Upper lobe of left lung (tissue), 4 donors: Measurements from ENCODE around the gene NUP58.

Experiments
- EP300 ChIP-seq, 4 donors: sonication (generic); formaldehyde crosslinking; IDR thresholded peaks; one replicate each; pipeline ENCODE4 v1.5.1; 2017; ENCODE audit warnings: antibody characterized with exemption in 4 of 4, control low read depth in 2 of 4
- POLR2A ChIP-seq, 4 donors: fragments of 450-650 bp; IDR thresholded peaks; one replicate each; pipeline ENCODE4 v1.5.1; 2016 to 2017; ENCODE audit warnings: antibody characterized with exemption in 4 of 4, mild to moderate bottlenecking in 2 of 4
- TF ChIP-seq, protein P1 (sequence below), 6 experiments: fragments of 450-650 bp in 4 of 6; fragments of 200-600 bp in 2 of 6; sonication (generic) in 2 of 6; IDR thresholded peaks; one replicate each; pipeline ENCODE4 v1.5.1; 2016 to 2019; ENCODE audit warnings: antibody characterized with exemption in 6 of 6

DNA sequence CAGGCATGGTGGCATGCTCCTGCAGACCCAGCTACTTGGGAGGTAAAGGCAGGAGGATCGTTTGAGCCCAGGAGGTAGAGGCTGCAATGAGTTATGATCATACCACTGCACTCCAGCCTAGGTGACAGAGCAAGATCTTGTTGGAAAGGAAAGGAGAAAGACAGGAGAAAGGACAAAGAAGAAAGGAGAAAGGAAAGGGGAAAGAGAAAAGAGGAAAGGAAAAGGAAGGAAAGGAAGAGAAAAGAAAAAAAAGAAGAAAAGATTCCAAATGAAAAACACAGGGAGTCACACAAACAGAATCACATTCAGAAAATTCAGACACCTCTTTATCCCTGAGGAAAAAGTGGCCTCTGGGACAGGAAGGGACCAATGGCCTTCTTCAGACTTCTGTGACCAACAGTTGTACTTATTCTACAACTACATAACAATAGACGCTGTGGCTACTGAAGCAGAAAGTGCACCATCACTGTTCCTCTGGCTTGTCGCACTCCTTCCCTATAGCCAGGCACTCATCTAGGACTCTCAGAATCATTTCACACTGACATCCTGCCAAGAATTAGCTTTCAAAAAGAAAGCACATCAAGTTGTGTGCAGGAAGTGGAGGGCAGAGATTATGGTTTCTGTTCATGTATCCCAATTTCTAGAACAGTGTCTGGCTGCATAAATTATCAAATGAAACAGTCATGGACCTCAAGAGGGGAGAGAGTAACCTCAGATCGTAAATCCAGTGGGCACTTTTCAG is 20.1 kb upstream of the NUP58 start:
- TF ChIP-seq, protein P1, sequence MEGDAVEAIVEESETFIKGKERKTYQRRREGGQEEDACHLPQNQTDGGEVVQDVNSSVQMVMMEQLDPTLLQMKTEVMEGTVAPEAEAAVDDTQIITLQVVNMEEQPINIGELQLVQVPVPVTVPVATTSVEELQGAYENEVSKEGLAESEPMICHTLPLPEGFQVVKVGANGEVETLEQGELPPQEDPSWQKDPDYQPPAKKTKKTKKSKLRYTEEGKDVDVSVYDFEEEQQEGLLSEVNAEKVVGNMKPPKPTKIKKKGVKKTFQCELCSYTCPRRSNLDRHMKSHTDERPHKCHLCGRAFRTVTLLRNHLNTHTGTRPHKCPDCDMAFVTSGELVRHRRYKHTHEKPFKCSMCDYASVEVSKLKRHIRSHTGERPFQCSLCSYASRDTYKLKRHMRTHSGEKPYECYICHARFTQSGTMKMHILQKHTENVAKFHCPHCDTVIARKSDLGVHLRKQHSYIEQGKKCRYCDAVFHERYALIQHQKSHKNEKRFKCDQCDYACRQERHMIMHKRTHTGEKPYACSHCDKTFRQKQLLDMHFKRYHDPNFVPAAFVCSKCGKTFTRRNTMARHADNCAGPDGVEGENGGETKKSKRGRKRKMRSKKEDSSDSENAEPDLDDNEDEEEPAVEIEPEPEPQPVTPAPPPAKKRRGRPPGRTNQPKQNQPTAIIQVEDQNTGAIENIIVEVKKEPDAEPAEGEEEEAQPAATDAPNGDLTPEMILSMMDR (IDR thresholded peaks at IDR 0.05), result no peak
- TF ChIP-seq POLR2A (IDR thresholded peaks at IDR 0.05) (no peak), EP300 (IDR thresholded peaks at IDR 0.05) (no peak)
